Left lung (tissue), 10 donors: ENCODE data around the gene TERC. TPM values are rescaled to one million over a fixed set of nuclear protein-coding genes. Genes with fewer than 3 reads are reported as not detected.
A peak's percentile ranks its signal among the peaks of the same experiment; 100 is the strongest.

Source experiments
- ATAC-seq: fragments of 200-7000 bp; cut with Tn5 transposase; one replicate; pipeline ENCODE4 v1.9.1; 2020; ENCODE audit warnings: moderate library complexity
- DNase-seq, 4 donors: peaks; one replicate each; pipeline ENCODE4 v3.0.0-alpha.2; 2013 to 2020
- H3K27ac ChIP-seq, 2 donors: fragments of 200-600 bp; sonication (generic) in 1 of 2; one replicate each; pipeline versions ENCODE4 v1.5.0 to v1.8.0; 2020 to 2021
- H3K27me3 ChIP-seq, 2 donors: fragments of 200-600 bp; sonication (generic) in 1 of 2; one replicate each; pipeline versions ENCODE4 v1.5.0 to v1.8.0; 2020 to 2021
- H3K36me3 ChIP-seq, 2 donors: fragments of 200-600 bp; sonication (generic) in 1 of 2; one replicate each; pipeline versions ENCODE4 v1.5.0 to v1.8.0; 2020 to 2021
- H3K4me1 ChIP-seq, 2 donors: fragments of 200-600 bp; one replicate each; pipeline ENCODE4 v1.8.0; 2021
- H3K4me3 ChIP-seq, 2 donors: fragments of 200-600 bp; sonication (generic) in 1 of 2; one replicate each; pipeline versions ENCODE4 v1.5.0 to v1.8.0; 2020 to 2021; ENCODE audit warnings: mild to moderate bottlenecking in 1 of 2
- H3K9me3 ChIP-seq, 2 donors: fragments of 200-600 bp; sonication (generic) in 1 of 2; one replicate each; pipeline versions ENCODE4 v1.5.0 to v1.8.0; 2020 to 2021
- intact Hi-C, 2 donors: fragments of 100-400 bp; cut with DNase I; formaldehyde crosslinking; loops; one replicate each; pipeline versions ENCODE4 v1.11.2 to v1.14.2; 2022
- polyA plus RNA-seq, 6 donors: library from polyadenylated mRNA; unstranded; fragments of 120-200 nt; gene quantifications; one replicate each; pipeline ENCODE4 v1.2.1, GENCODE V29; 2013; ENCODE audit not compliant: insufficient read length in 6 of 6
- total RNA-seq, 2 donors: library from RNA; stranded (reverse); fragmentation: NEBNext Ultra II Directional; extraction: Animal tissue kit (Norgen Biotek cat#: 25700); gene quantifications; one replicate each; pipeline ENCODE4 v1.2.1, GENCODE V29; 2021
- TF ChIP-seq, protein P1 (sequence below), 2 donors: fragments of 200-600 bp; sonication (generic) in 1 of 2; IDR thresholded peaks; one replicate each; pipeline versions ENCODE4 v1.5.0 to v1.8.0; 2021; ENCODE audit warnings: antibody characterized with exemption in 2 of 2
- donor health status: DM: no; HTN: yes; CAD: no.
- donor health status: DM: no; HTN: no; CAD: no.

The TERC gene
- total and polyA plus RNA-seq, 8 donors = 0.38 to 8.0 (median 0.54) TPM; not detected in 3

- intact Hi-C loops = no loop called here
- Histone ChIP-seq H3K9me3 (peaks cover 0 to 9% of the 10 kb centered on the region in 2 donors), H3K4me1 (peaks cover 8 to 23% of the 10 kb centered on the region in 2 donors), H3K27ac (peak overlapping the region; percentile 58 to 72), H3K36me3 (no peaks in the 10 kb centered on the region), H3K27me3 (peaks cover 0 to 6% of the 10 kb centered on the region in 2 donors), H3K4me3 (peak overlapping the region; percentile 43 to 62)
- TF ChIP-seq, protein P1, sequence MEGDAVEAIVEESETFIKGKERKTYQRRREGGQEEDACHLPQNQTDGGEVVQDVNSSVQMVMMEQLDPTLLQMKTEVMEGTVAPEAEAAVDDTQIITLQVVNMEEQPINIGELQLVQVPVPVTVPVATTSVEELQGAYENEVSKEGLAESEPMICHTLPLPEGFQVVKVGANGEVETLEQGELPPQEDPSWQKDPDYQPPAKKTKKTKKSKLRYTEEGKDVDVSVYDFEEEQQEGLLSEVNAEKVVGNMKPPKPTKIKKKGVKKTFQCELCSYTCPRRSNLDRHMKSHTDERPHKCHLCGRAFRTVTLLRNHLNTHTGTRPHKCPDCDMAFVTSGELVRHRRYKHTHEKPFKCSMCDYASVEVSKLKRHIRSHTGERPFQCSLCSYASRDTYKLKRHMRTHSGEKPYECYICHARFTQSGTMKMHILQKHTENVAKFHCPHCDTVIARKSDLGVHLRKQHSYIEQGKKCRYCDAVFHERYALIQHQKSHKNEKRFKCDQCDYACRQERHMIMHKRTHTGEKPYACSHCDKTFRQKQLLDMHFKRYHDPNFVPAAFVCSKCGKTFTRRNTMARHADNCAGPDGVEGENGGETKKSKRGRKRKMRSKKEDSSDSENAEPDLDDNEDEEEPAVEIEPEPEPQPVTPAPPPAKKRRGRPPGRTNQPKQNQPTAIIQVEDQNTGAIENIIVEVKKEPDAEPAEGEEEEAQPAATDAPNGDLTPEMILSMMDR (IDR thresholded peaks at IDR 0.05) = no peak
- ATAC-seq (peak; percentile 39), DNase-seq (peak in 2 of 4 donors; percentile 46 to 51)
Measured at GRCh38 chr3:169811631-169812331, 46.9 kb upstream of the TERC start.

DNA sequence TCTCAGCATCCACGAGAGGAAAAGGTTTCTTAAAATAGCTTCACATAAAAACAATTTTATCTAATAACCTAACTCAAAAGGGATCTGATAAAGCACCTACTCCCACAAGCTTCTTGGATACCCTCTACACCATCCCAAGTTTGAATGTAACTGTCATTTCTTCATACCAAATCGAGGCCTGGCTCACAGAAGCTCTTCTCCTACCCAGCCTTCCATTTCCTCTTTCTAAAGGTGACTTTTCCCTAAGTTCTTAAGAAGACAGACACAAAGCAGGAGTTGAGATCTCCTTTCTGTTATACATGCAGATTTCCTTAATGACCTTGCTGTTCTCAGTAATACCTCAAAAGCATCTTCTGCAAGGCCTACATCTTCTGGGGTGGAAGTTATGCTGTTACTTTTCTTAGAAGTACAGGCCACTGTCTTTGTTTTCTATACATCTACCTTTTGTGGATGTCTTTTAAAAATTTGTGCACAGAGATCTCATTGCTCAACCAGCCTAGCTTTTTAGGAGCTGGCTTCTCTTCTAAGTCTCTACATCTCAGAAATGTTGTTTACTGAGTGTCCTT is 44.5 kb upstream of the TERC start:
- intact Hi-C loops = no loop called here
- no peak for DNase-seq
- TF ChIP-seq, protein P1 (IDR thresholded peaks at IDR 0.05) = no peak

GRCh38 chr3:169804681-169805080 is 39.8 kb upstream of the TERC start:
- H3K36me3 ChIP-seq = no peaks in the 10 kb centered on the region
- ATAC-seq (no peak), DNase-seq (no peak)
- H3K9me3 ChIP-seq = no peaks in the 10 kb centered on the region
- TF ChIP-seq, protein P1 (IDR thresholded peaks at IDR 0.05) = no peak
- H3K27ac ChIP-seq = no peak overlapping the region
- no peak overlapping the region for H3K4me3 ChIP-seq
- no peaks in the 10 kb centered on the region for H3K27me3 ChIP-seq
- intact Hi-C loops = no loop called here
- no peaks in the 10 kb centered on the region for H3K4me1 ChIP-seq

More for the DNA sequence above, 44.5 kb upstream of the TERC start:
- no peak overlapping the region for H3K27ac ChIP-seq
- no peak overlapping the region for H3K4me3 ChIP-seq
- H3K9me3 ChIP-seq = no peaks in the 10 kb centered on the region
- peaks cover 0 to 6% of the 10 kb centered on the region in 2 donors for H3K27me3 ChIP-seq
- no peaks in the 10 kb centered on the region for H3K36me3 ChIP-seq
- peaks cover 8 to 23% of the 10 kb centered on the region in 2 donors for H3K4me1 ChIP-seq
- no peak for ATAC-seq

- ATAC-seq = no peak
- Histone ChIP-seq H3K27me3 (no peaks in the 10 kb centered on the region), H3K36me3 (peaks cover 0 to 41% of the 10 kb centered on the region in 2 donors), H3K27ac (no peak overlapping the region), H3K4me3 (no peak overlapping the region), H3K9me3 (no peaks in the 10 kb centered on the region), H3K4me1 (no peaks in the 10 kb centered on the region)
- TF ChIP-seq, protein P1 (IDR thresholded peaks at IDR 0.05) = no peak
- no peak for DNase-seq
- intact Hi-C loops = no loop called here
Measured at GRCh38 chr3:169792359-169792758, 27.5 kb upstream of the TERC start.

- H3K27ac ChIP-seq = no peak overlapping the region
- no peaks in the 10 kb centered on the region for H3K4me1 ChIP-seq
- DNase-seq (no peak), ATAC-seq (no peak)
- no peaks in the 10 kb centered on the region for H3K27me3 ChIP-seq
- H3K36me3 ChIP-seq = peaks cover 0 to 55% of the 10 kb centered on the region in 2 donors
- H3K9me3 ChIP-seq = no peaks in the 10 kb centered on the region
- TF ChIP-seq, protein P1 (IDR thresholded peaks at IDR 0.05) = no peak
- intact Hi-C loops = no loop called here
- no peak overlapping the region for H3K4me3 ChIP-seq
Measured at GRCh38 chr3:169790687-169791429, 26.0 kb upstream of the TERC start.
